ENCODE measurements around the gene TBC1D10B.
"Not testable (repeated sequence)": the region's sequence is repeated elsewhere in the genome, so short reads cannot be mapped to it uniquely, and the experiment has no call there.

Gene TBC1D10B

GRCh38 chr16:30397776-30398660, 27.7 kb upstream of the TBC1D10B start:
- no peak for DNase-seq (ENCODE audit: low read depth)

DNA sequence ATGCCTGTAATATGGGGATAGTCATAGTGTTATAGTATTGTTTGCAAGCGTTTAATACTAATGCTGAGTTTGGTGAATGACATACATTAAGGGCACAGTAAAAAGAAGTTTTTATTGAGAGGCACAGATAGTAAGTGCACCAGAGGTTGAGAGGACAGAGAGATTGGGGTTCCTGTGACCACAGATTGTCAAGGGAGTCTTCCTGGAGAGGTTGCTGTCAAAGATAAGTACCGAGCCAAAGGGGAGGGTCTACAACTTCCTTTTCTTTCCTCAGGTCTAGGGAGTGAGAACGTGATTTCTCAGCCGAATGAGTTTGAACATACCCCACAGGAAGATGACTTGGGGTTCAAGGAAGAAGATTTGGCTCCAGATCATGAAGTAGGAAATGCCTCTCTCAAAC, 26.8 kb upstream of the TBC1D10B start:
- DNase-seq (ENCODE audit: low read depth): no peak

GRCh38 chr16:30396627-30397026, 26.3 kb upstream of the TBC1D10B start:
- DNase-seq (ENCODE audit: low read depth): not testable (repeated sequence)

- DNase-seq (ENCODE audit: low read depth): no peak
Measured at GRCh38 chr16:30395992-30396585, 25.8 kb upstream of the TBC1D10B start.

DNA sequence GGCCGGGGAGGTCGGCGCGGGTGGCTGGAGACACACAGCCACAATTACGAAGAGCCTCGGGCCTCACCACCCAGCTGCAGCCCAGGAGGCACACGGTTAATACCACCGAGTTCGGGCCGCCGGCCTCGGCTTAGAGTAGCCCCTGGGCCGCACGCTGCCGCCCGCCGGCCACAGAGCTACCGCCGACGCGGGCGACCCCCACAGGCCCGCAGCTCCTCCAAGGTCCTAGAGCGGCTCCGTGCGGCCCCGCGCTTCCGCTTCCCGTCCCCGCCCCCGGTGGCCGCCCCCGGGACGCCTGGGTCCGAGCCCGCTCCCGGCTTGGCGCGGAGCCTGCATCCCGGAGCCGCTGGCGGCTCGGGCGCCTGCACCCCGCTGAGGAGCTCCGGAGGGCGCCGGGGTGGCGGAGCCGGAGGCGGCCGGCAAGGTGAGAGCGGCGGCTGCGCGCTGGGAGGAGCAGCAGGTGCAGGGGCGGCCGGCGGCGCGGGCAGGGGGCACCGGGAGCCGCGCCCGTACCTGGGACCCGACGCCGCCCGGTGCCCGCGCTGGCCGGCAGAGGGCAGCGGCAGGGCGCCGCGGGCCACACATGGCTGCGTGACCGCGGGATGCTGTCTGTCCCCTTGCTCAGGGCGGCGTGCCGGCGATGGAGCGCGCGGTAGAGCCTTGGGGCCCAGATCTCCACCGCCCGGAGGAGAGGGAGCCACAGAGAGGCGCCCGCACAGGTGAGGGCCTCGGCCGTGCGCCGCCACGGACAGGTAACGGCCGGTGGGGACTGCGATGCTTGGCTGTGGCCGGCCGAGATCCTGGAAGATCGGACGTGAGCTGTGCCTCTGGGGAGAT, 25.1 kb upstream of the TBC1D10B start, which contains the start of gene ZNF48:
Gene ZNF48 (plus strand): TSS at position 266 of the 837 bp plus-strand sequence. CDS start 375 bp downstream, at position 641.
- DNase-seq (ENCODE audit: low read depth): peak; percentile 28

- no peak for DNase-seq (ENCODE audit: low read depth)
Measured at GRCh38 chr16:30394592-30395154, 24.4 kb upstream of the TBC1D10B start.

GRCh38 chr16:30383521-30383920, 13.2 kb upstream of the TBC1D10B start:
- DNase-seq (ENCODE audit: low read depth): no peak

DNA sequence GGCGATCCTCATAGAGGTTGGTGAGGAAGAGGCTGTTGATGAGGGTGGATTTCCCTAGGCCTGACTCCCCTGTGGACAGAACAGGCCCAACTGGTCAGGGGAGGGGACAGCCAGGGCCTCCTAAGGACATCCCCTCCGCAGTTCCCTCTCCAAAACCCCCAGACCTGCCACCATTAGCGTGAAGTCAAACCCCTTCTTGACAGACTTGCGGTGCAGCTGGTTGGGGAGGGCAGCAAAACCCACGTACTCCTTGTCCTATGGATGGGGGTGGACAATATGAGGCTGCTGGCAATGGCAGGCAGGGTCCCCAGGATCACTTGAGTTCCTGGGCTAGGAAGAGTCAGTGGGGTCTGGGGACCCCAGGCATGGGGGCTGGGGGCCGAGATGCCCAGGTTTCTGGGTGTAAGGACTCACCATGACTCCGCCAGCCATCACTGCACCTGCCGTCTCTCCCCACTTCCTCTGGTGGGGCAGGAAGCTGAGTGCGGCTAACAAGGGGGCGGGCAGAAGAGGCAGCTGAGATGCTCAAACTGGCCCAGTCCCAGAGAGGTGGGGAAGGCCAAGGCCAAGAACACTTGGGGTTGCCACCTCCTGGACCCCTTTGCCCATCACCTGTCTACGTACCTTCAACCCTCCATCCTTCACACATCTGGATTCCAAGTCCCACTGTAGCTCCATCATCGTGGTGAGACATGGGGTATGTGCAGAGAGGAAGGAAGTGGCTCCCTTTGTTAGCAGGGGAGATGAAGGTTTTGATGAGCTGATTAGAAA, 12.0 kb upstream of the TBC1D10B start, which contains the start of gene SEPTIN1:
Gene SEPTIN1 (minus strand): TSS at position 451 of the 771 bp plus-strand sequence. CDS start 19 bp downstream, at position 432.
- DNase-seq (ENCODE audit: low read depth): peak; percentile 48

DNA sequence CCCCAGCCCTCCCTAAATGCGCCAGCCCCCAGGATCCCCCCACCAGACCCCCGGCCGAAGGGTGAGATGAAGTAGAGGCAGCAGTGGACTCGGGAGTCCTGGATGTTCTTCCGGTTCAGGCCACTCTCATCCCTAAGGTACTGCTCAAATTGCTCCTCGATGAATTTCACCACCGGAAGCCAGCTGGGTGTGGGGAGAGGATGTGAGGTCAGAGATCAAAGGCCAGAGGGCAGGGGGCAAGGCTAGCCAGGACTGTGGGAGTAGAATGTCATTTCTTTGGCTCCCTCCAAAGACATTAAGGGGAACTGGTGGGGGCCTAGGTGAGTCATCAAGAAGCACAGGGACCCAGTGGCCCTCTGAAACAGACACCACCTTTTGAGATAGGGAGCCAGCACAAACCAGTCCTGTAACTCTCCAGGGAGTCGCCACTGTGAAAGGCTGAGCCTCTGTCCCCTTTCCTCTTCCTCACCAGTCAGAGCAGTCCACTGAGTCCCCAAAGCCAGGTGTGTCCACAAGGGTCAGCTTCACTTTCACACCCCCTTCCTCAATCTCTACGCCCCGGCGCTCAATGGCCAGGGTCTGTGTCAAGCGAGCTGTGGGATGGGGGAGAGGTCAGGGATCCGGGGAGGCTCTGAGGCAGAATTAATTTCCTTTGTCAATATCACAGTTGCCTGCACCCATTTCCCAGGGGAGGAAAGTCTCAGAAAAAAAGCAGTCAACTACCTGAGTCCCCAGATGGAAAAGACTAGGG, 11.2 kb upstream of the TBC1D10B start:
- DNase-seq (ENCODE audit: low read depth): no peak

- DNase-seq (ENCODE audit: low read depth): no peak
Measured at GRCh38 chr16:30380803-30381208, 10.5 kb upstream of the TBC1D10B start.

GRCh38 chr16:30380072-30380802, 9.9 kb upstream of the TBC1D10B start:
- no peak for DNase-seq (ENCODE audit: low read depth)

GRCh38 chr16:30379158-30379783, 9.0 kb upstream of the TBC1D10B start:
- no peak for DNase-seq (ENCODE audit: low read depth)

DNA sequence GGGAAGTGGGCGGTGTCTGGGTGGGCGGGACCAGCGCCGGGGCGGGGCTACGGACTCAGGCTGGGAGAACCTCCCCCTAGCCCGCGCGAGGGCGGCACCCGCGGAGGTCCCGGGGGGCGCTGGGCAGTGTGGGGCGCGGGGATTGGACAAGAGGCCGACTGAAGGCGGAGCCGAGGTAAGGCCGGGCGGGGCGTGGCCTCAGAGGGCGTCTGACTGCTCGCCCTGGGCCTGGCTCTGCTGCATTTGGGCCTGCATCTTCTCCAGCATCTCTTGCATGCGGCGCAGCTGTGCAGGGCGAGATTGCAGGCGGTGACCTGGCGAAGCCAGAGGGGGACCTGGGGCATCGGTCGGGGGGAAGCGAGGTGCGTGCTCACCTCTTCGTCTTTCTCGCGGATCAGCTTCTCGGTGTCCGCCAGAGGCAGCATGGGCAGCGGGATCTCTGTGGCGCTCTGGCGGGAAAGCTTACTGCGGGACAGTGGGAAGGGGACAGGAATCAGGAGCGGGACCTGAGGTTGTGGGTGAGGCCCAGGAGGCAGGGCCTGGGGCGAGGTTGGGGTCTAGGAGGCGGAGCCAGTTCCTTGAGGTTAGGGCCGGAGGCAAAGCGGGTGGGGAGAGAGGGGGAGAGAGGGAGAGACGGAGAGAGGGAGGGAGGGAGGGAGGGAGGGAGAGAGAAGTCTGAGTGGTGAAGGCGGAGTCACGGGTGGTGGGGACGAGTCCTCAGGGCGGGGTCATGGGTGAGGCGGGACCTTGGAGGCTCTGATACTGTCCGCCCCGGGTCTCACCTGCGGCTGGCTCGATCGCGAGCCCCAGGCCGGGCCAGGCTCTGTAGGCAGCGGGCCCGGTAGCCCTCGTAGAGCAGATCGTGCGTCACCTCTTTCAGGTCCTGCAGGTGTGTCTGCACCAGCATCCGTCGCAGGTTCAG, 8.2 kb upstream of the TBC1D10B start:
- DNase-seq (ENCODE audit: low read depth): peak; percentile 99

DNA sequence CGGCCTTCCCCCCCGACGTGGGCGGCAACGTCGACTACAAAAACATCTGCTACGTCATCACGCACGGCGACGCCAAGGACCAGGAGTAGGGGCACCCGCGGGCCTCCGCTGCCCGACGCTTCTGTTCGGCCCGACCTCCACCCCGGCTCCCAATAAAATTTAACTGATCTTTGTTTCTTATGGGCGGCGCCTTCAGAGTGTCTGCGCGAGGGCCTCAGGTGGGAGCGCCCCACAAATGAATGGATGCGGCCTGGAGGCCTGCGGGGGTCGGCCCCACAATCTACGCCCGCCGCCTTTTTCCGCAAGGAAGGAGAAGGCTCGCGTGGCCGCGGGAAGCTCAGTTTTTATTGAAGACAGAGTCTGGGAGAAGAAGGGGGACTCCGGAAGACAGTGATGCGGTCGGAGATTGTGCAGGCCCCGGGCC, 7.5 kb upstream of the TBC1D10B start:
- peak; percentile 62 for DNase-seq (ENCODE audit: low read depth)

GRCh38 chr16:30377050-30377811, 6.9 kb upstream of the TBC1D10B start:
- no peak for DNase-seq (ENCODE audit: low read depth)

DNA sequence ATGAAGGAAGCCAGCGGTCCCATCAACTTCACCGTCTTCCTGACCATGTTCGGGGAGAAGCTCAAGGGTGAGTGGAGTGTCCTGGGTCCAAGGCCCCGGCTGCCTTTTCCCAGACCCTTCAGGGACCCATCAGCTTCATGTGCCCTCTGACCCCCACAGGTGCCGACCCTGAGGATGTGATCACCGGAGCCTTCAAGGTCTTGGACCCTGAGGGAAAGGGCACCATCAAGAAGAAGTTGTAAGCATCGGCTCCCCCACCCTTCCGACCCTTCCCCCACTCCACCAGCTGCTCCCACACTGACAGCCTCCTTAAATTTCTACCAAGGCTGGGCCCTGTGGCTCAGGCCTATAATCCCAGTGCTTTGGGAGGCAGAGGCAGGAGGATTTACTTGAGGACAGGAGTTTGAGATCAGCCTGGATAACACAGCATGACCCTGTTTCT, 6.2 kb upstream of the TBC1D10B start:
- no peak for DNase-seq (ENCODE audit: low read depth)

- no peak for DNase-seq (ENCODE audit: low read depth)
Measured at GRCh38 chr16:30375864-30376263, 5.6 kb upstream of the TBC1D10B start.

All from stimulated activated CD8-positive, alpha-beta memory T cell treated with anti-CD3 and anti-CD28 coated beads, Interleukin-15, amount 100 ng/mL, for 24 hours (primary cell).